Endothelial cell of umbilical vein (primary cell): Measurements from ENCODE around the gene SMPX. TPM values are rescaled to one million over a fixed set of nuclear protein-coding genes. Genes with fewer than 3 reads are reported as not detected.

Source experiments
- BruUV-seq: library from RNA; stranded (reverse); fragments of 400-500 nt; replicated peaks from 2 replicates; lab custom pipeline; 2021; lab: Mats Ljungman, UMichigan
- CTCF ChIA-PET: fragments of 300-600, 350-600 bp; sonication (Branson Sonifier 250); formaldehyde crosslinking; loops from one replicate; lab custom pipeline; 2021; ENCODE audit warnings: antibody characterized with exemption, inconsistent platforms; lab: Charles Lee
- POLR2A ChIA-PET: fragments of 300-600, 350-600 bp; sonication (Branson Sonifier 250); formaldehyde crosslinking; loops from one replicate; lab custom pipeline; 2021; ENCODE audit warnings: antibody characterized with exemption, inconsistent platforms; lab: Charles Lee
- DNase-seq: peaks from one replicate; pipeline ENCODE4 v3.0.0-alpha.2; 2011; ENCODE audit warnings: low read depth, low spot score
- FAIRE-seq: peaks from 2 replicates; lab custom pipeline; 2011; peaks lifted over from hg19 to GRCh38; lab: Jason Lieb, UNC
- H2AFZ ChIP-seq: 2 replicates; pipeline ENCODE4 v1.6.0; 2012; ENCODE audit warnings: low read depth, low read length, control low read depth, inconsistent platforms
- H3K27ac ChIP-seq: 2 replicates; pipeline ENCODE4 v1.5.1; 2011; ENCODE audit warnings: low read depth, mild to moderate bottlenecking, control low read depth, low read length, moderate library complexity; ENCODE audit not compliant: insufficient read depth
- H3K27me3 ChIP-seq, 2 experiments: 2 replicates each; pipeline versions ENCODE4 v1.6.0 to v1.6.1; 2011; ENCODE audit warnings: low read length in 2 of 2, mixed read lengths in 1 of 2; ENCODE audit not compliant: control insufficient read depth in 2 of 2, insufficient read depth in 2 of 2
- H3K36me3 ChIP-seq, 2 experiments: 2 replicates in 1 of 2; 3 replicates in 1 of 2; pipeline ENCODE4 v1.5.1; 2011; ENCODE audit warnings: low read length in 2 of 2, mild to moderate bottlenecking in 1 of 2, moderate library complexity in 1 of 2; ENCODE audit not compliant: control insufficient read depth in 2 of 2, insufficient read depth in 2 of 2; ENCODE audit errors: extremely low read depth in 1 of 2
- H3K4me1 ChIP-seq: 3 replicates; pipeline ENCODE4 v1.5.1; 2011; ENCODE audit warnings: mild to moderate bottlenecking, low read length; ENCODE audit not compliant: control insufficient read depth, insufficient read depth; ENCODE audit errors: extremely low read depth
- H3K4me2 ChIP-seq: 2 replicates; pipeline ENCODE4 v1.6.1; 2011; ENCODE audit warnings: low read length, control low read depth, mixed read lengths; ENCODE audit not compliant: insufficient read depth
- H3K4me3 ChIP-seq, 3 experiments: fragments of 200-600 bp in 1 of 3; sonication (generic), shearing (Covaris generic) in 1 of 3; replicated peaks in 1 of 3; 2 replicates each; pipeline ENCODE4 v1.5.1; 2011 to 2016; ENCODE audit warnings: control low read depth in 3 of 3, low read length in 3 of 3, mild to moderate bottlenecking in 2 of 3, inconsistent platforms in 1 of 3, low read depth in 1 of 3, moderate library complexity in 1 of 3; ENCODE audit not compliant: insufficient read depth in 1 of 3
- H3K79me2 ChIP-seq: 2 replicates; pipeline ENCODE4 v1.6.0; 2012; ENCODE audit warnings: low read length, inconsistent platforms; ENCODE audit not compliant: control insufficient read depth, insufficient read depth
- H3K9ac ChIP-seq: replicated peaks from 2 replicates; pipeline ENCODE3; 2011; ENCODE audit warnings: low read length, control low read depth; ENCODE audit not compliant: insufficient read depth; ENCODE audit errors: extremely low read depth
- H3K9me1 ChIP-seq: replicated peaks from 3 replicates; pipeline ENCODE4 v1.6.0; 2011; ENCODE audit warnings: mild to moderate bottlenecking, low read length; ENCODE audit not compliant: control insufficient read depth, insufficient read depth; ENCODE audit errors: extremely low read depth
- H3K9me3 ChIP-seq: replicated peaks from 2 replicates; pipeline ENCODE4 v1.5.1; 2012; ENCODE audit warnings: low read length, inconsistent platforms; ENCODE audit not compliant: control insufficient read depth, insufficient read depth
- H4K20me1 ChIP-seq: replicated peaks from 2 replicates; pipeline ENCODE3; 2011; ENCODE audit warnings: mild to moderate bottlenecking, low read length; ENCODE audit not compliant: control insufficient read depth, insufficient read depth; ENCODE audit errors: extremely low read depth
- EZH2 ChIP-seq: IDR thresholded peaks from 2 replicates; pipeline ENCODE4 v1.6.1; 2012; ENCODE audit warnings: borderline replicate concordance, low read depth, mild to moderate bottlenecking, moderate library complexity, low read length, inconsistent platforms; ENCODE audit not compliant: severe bottlenecking
- FOS ChIP-seq: IDR thresholded peaks from 2 replicates; pipeline ENCODE4 v1.6.1; 2011; ENCODE audit warnings: mild to moderate bottlenecking, low read length, moderate library complexity, borderline replicate concordance; ENCODE audit not compliant: insufficient read depth
- GATA2 ChIP-seq: IDR thresholded peaks from 2 replicates; pipeline ENCODE4 v1.7.0; 2011; ENCODE audit warnings: low read depth, mild to moderate bottlenecking, moderate library complexity, mixed read lengths, low read length; ENCODE audit not compliant: insufficient read length, insufficient read depth
- JUN ChIP-seq: IDR thresholded peaks from 2 replicates; pipeline ENCODE4 v1.6.1; 2011; ENCODE audit warnings: borderline replicate concordance, low read depth; ENCODE audit not compliant: insufficient read length, insufficient read depth
- MAX ChIP-seq: IDR thresholded peaks from 2 replicates; pipeline ENCODE4 v1.6.1; 2011; ENCODE audit not compliant: insufficient read depth, insufficient read length
- MYC ChIP-seq: IDR thresholded peaks from one replicate; pipeline ENCODE4 v1.6.1; 2011; ENCODE audit warnings: mild to moderate bottlenecking, low read depth, low read length
- POLR2A ChIP-seq: IDR thresholded peaks from 2 replicates; pipeline ENCODE4 v1.6.1; 2012; ENCODE audit warnings: low read depth, mild to moderate bottlenecking, control low read depth, low read length
- POLR2AphosphoS5 ChIP-seq: IDR thresholded peaks from 2 replicates; pipeline ENCODE4 v1.6.1; 2012; ENCODE audit warnings: low read depth, mild to moderate bottlenecking, control low read depth, low read length, moderate library complexity; ENCODE audit not compliant: insufficient read depth
- dilution Hi-C: fragments of 300-500 bp; cut with MboI; formaldehyde crosslinking; loops from one replicate; pipeline ENCODE4 v1.15.0; 2019; ENCODE audit warnings: low sequenced_read_pairs; ENCODE audit not compliant: extremely low pct_ligation_motif_present
- intact Hi-C: fragments of 100-400 bp; cut with micrococcal nuclease; formaldehyde crosslinking; loops from one replicate; pipeline ENCODE4 v1.10.0; 2022
- polyA plus RNA-seq, 4 experiments: library from polyadenylated mRNA; depleted of rRNA in 3 of 4; stranded (reverse) in 3 of 4; unstranded in 1 of 4; fragments of >200 nt; gene quantifications; 2 replicates each; pipeline versions ENCODE4 v1.2.1 to v1.2.3, GENCODE V29; 2011 to 2012; ENCODE audit warnings: missing spikeins in 1 of 4
- total RNA-seq: library from RNA; stranded (reverse); gene quantifications from 2 replicates; pipeline ENCODE4 v1.2.3, GENCODE V29; 2021
- TF ChIP-seq, protein P1 (sequence below), 2 donors: IDR thresholded peaks; 1 replicate in 1 of 2; 2 replicates in 1 of 2; pipeline ENCODE4 v1.5.1; 2011; ENCODE audit warnings: low read length in 2 of 2, mild to moderate bottlenecking in 2 of 2, moderate library complexity in 2 of 2, control low read depth in 1 of 2, inconsistent platforms in 1 of 2, low read depth in 1 of 2; ENCODE audit not compliant: insufficient read depth in 1 of 2; ENCODE audit errors: extremely low read depth in 1 of 2

The SMPX gene
- total and polyA plus RNA-seq, 2 donors (not counting 3 experiments of a cell fraction or from before 2014, with no cell fraction given) = not detected

GRCh38 chrX:21758488-21758887, 572 bp upstream of the SMPX start:
- intact Hi-C loops = no loop called here
- dilution Hi-C loops = no loop called here
- Histone ChIP-seq H3K4me2 (no peak overlapping the region), H2AFZ (no peak overlapping the region), H3K27ac (no peak overlapping the region), H3K9ac (no peak overlapping the region), H3K4me3 (no peak overlapping the region), H3K79me2 (no peaks in the 10 kb centered on the region), H3K4me1 (no peaks in the 10 kb centered on the region), H3K27me3 (no peaks in the 10 kb centered on the region), H3K36me3 (no peaks in the 10 kb centered on the region), H4K20me1 (no peaks in the 10 kb centered on the region), H3K9me1 (no peaks in the 10 kb centered on the region), H3K9me3 (no peaks in the 10 kb centered on the region)
- POLR2A ChIA-PET = no interaction called here
- DNase-seq = no peak
- CTCF ChIA-PET = no interaction called here
- TF ChIP-seq MAX (no peak), POLR2A (no peak), EZH2 (no peak), GATA2 (no peak), POLR2AphosphoS5 (no peak), JUN (no peak), FOS (no peak), MYC (no peak)
- TF ChIP-seq, protein P1, sequence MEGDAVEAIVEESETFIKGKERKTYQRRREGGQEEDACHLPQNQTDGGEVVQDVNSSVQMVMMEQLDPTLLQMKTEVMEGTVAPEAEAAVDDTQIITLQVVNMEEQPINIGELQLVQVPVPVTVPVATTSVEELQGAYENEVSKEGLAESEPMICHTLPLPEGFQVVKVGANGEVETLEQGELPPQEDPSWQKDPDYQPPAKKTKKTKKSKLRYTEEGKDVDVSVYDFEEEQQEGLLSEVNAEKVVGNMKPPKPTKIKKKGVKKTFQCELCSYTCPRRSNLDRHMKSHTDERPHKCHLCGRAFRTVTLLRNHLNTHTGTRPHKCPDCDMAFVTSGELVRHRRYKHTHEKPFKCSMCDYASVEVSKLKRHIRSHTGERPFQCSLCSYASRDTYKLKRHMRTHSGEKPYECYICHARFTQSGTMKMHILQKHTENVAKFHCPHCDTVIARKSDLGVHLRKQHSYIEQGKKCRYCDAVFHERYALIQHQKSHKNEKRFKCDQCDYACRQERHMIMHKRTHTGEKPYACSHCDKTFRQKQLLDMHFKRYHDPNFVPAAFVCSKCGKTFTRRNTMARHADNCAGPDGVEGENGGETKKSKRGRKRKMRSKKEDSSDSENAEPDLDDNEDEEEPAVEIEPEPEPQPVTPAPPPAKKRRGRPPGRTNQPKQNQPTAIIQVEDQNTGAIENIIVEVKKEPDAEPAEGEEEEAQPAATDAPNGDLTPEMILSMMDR (IDR thresholded peaks at IDR 0.05; ENCODE audit: extremely low read depth in 1 of 2, insufficient read depth in 1 of 2, low read depth in 1 of 2, low read length in 2 of 2) = no peak
- no TSS peak for BruUV-seq
- no peak for FAIRE-seq
